NCI-H1417 (cell line): ENCODE results near the gene TEX22.

Experiments
- DNase-seq, 3 experiments: peaks; one replicate each; lab custom pipeline; 2025; lab: John Stamatoyannopoulos, UW

TEX22 gene

DNA sequence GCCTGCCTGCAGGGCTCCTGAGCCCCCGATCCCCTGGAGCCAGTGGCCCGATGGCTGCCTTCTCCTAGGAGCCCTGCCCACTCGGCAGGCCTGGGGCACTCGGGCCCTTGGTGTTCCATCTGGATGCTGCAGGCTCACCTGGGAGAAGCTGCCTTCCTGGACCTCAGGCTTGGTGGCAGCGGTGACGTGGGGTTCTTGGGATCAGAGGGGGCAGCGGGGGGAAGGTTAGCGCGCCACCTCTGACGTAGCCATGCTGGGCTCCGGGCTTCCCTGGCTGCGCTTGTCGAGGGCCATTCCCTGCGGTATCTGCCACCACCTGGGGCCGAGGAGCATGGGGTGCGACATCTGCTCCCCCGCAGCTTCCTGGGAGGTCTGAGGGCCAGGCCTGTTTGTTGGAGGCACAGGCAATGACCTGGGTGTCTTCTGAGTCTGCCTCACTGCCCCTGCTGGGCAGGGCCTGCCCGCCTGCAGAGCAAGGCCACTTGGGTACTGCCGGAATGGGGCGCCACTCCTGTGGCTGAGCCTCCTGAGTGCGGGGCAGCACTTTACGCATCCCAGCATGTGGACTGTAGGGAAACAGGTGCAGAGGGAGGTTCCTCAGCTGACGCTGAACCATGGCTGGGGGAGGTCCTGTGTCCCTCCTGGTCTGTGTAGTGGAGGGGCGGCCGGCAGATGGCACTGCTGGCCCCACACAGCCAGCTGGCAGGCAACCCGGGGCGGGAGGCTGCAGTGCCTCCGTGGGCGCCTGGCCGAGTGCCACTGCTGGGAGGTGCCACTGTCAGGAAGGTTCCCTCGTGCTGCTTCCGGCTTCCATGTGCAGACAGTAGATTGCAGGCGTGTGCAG lies 41.6 kb downstream of the TEX22 start:
- DNase-seq = peak in 1 of 3 experiments; percentile 12

DNA sequence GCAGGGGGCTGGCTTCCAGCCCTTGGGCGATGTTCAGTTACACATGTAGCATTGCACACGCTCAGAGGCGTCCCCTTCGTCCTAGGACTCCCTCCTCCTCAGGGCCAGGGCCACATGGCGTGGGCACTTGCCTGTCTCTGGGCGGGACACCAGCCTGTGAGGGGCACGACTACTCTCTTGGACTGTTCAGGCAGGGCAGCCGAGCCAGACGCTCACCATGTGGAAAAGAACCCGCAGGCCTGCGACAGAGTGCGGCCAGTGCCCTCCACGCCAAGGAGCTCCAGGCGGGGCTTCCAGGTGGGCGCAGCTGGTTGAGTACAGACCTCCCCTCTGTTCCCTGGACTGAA lies 42.2 kb downstream of the TEX22 start:
- no peak for DNase-seq

DNA sequence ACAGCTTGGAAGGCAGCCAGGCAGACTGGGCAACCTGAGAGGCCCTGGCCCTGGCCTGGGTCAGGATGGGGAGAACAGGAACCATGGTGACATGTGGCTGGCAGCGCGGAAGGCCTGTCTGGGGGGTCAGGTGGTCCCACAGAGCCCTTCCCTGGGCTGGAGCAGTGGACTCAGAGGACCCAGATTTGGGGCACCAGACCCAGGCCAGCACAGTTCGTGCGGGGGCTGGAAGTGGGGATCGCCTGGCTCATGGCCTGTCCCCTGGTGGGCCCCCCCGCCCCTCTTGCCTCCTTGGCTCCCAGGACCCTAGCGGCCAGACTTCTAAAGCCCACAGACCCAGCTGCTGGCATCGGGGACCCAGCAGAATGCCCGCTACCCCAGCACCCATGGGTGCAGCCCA lies 42.7 kb downstream of the TEX22 start:
- DNase-seq = no peak

DNA sequence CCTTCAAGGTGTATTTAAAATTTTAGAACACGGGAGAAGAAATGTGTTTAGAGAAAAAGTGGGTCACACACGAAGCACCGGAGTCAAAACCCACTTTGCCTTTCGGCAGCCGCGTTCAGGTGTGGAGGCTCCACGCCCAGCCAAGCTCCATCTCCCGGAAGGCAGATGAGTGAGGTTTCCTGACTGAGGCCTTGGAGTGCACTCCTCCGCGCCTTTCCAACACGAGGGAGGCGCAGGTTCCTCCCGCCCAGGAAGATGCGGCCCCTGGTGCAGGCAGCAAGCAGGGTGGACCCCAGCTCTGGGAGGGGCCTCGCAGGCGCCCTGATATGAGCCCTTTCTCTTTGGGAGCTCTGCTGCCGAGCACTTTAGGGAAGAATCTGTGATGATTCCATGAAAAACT lies 43.8 kb downstream of the TEX22 start:
- no peak for DNase-seq

- DNase-seq = no peak
Observed at GRCh38 chr14:105442834-105443233, 44.5 kb downstream of the TEX22 start.

GRCh38 chr14:105444859-105445258 lies 46.5 kb downstream of the TEX22 start:
- no peak for DNase-seq

DNA sequence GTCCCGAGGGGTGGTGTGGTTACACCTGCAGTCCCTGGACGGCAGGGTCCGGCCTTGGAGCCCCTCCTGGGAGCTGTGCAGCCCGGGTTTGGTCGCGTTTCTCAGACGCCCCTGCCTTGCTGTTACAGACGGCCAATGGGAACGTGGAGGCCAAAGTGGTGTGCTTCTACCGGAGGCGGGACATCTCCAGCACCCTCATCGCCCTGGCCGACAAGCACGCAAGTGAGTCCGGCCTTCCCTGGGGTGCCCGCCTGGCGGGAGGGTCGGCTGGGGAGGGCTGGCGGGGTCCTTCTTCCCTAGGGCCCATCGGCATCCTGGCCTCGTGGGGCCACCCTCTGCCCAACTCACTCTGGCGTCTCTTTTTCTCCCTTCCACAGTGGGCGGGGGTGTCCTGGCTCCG lies 47.0 kb downstream of the TEX22 start:
- no peak for DNase-seq

DNA sequence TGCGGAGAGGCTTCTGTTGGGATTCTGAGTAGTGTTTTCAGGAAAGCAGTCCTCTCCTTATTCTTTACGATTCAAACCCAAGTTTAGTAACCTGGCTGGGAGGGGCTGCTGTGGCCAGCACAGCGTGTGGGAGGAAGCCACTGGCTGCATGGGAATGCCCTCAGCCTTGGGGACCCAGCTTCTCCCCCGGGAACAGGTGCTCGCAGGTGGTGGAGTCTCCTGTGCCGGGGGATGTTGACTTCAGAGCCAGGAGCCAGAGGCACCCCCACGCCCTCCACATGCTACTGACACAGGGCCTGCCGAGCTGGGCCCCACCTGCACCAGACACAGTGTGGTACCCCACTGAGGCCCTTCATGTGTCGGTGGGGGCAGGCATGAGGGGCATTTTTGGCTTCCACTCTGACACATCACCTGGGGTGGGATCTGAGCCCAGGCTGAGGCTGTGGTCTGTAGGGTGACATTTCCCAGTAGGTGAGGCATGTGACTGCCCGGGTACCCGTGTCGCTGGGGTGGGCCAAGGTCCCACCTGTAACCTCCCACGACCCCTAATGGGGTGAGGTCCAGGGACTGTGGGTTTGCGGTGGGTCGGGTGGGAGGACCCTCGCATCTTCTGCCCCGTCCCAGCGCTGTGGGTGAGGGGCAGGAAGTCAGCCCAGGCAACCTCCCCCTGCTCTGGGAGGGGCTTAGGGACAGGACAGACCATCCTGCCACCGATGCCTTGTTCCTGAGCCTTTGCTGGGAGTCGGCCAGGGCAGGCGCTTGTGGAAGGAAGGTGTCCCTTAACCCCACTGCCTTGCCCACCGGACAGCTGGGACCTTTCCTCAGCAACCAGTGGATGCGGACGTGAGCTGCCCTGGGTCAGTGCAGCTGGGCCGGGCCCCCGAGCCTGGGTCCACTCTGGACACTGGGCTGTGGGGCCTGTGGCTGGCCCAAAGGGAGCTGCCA lies 47.8 kb downstream of the TEX22 start:
- no peak for DNase-seq

DNA sequence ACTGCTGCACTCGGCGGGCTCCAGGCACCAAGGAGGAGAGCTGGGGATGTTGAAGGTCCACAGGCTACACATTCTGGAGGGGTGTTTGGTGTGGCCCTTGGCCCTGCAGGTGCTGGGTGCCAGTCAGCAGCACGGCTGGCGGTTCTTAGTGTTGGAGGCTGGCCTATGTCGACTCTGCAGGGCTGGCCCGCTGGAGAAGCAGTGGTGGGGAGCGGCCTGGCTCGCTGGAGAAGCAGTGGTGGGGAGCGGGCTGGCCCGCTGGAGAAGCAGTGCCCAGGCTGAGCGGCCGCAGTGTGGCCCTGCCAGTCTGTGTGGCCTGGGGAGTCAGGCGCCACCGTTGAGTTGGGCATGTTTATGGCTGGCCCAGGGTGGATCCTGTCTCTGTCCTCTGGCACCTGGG lies 48.6 kb downstream of the TEX22 start:
- DNase-seq = no peak

GRCh38 chr14:105447651-105448640 lies 49.6 kb downstream of the TEX22 start:
- DNase-seq = peak in 2 of 3 experiments; percentile 73 to 82

GRCh38 chr14:105448706-105449111 lies 50.4 kb downstream of the TEX22 start:
- peak in 1 of 3 experiments; percentile 27 for DNase-seq

GRCh38 chr14:105449276-105450122 lies 51.2 kb downstream of the TEX22 start:
- DNase-seq = no peak

- DNase-seq = no peak
Observed at GRCh38 chr14:105450123-105450505, 51.8 kb downstream of the TEX22 start.

- DNase-seq = peak in 1 of 3 experiments; percentile 6
Observed at GRCh38 chr14:105450864-105451720, 52.8 kb downstream of the TEX22 start.

GRCh38 chr14:105452963-105453362 lies 54.6 kb downstream of the TEX22 start:
- DNase-seq = no peak

GRCh38 chr14:105453847-105454246 lies 55.5 kb downstream of the TEX22 start:
- DNase-seq = no peak

GRCh38 chr14:105455086-105455640 lies 56.8 kb downstream of the TEX22 start:
- no peak for DNase-seq

GRCh38 chr14:105455766-105456660 lies 57.7 kb downstream of the TEX22 start:
- no peak for DNase-seq
